HCT116 (cell line): ENCODE measurements around the gene SLC40A1. TPM values are rescaled to one million over a fixed set of nuclear protein-coding genes. Genes with fewer than 3 reads are reported as not detected.

ENCODE experiments used
- ATAC-seq: fragments of 200-7000 bp; cut with Tn5 transposase; 2 replicates; pipeline ENCODE4 v1.9.1; 2020; ENCODE audit warnings: mild to moderate bottlenecking, moderate library complexity
- BruUV-seq: library from RNA; stranded (reverse); fragments of 400-500 nt; replicated peaks from 2 replicates; lab custom pipeline; 2021; lab: Mats Ljungman, UMichigan
- CTCF ChIA-PET: fragments of 300-600 bp; sonication (Branson Sonifier 250); formaldehyde crosslinking; loops from one replicate; lab custom pipeline; 2021; ENCODE audit warnings: antibody characterized with exemption; lab: Charles Lee
- POLR2A ChIA-PET: fragments of 300-600, 350-600 bp; sonication (Branson Sonifier 250); formaldehyde crosslinking; loops from one replicate; lab custom pipeline; 2021; ENCODE audit warnings: antibody characterized with exemption; lab: Charles Lee
- RAD21 ChIA-PET, 2 experiments: fragments of 300-600 bp; sonication (Branson Sonifier 250); formaldehyde crosslinking; loops; one replicate each; lab custom pipeline; 2023; ENCODE audit warnings: low total read pairs in 2 of 2; ENCODE audit not compliant: uncharacterized antibody in 2 of 2, unreplicated experiment in 2 of 2, low non-redundant PET in 1 of 2; lab: Charles Lee
- DNase-seq: peaks from one replicate; pipeline ENCODE4 v3.0.0-alpha.2; 2010; ENCODE audit warnings: low read depth, low spot score
- H2AFZ ChIP-seq: fragments of 200-600 bp; shearing (Covaris generic), sonication (generic); 2 replicates; pipeline ENCODE4 v1.6.1; 2017; ENCODE audit warnings: low read depth, mixed run types, mixed read lengths, antibody characterized with exemption, low read length; ENCODE audit not compliant: poor library complexity, severe bottlenecking
- H3K27ac ChIP-seq: 2 replicates; pipeline ENCODE4 v1.5.1; 2012; ENCODE audit warnings: low read depth, low read length
- H3K27me3 ChIP-seq: fragments of 200-600 bp; sonication (generic); 2 replicates; pipeline ENCODE4 v1.6.1; 2016; ENCODE audit warnings: mixed run types, low read length, mixed read lengths; ENCODE audit not compliant: insufficient read depth
- H3K36me3 ChIP-seq, 2 experiments: fragments of 200-500 bp in 1 of 2; fragments of 200-600 bp in 1 of 2; sonication (Bioruptor generic) in 1 of 2; sonication (generic) in 1 of 2; 2 replicates each; pipeline versions ENCODE4 v1.5.1 to v1.6.1; 2014 to 2016; ENCODE audit warnings: low read length in 2 of 2, inconsistent platforms in 1 of 2, mixed read lengths in 1 of 2, mixed run types in 1 of 2; ENCODE audit not compliant: insufficient read depth in 2 of 2, control insufficient read depth in 1 of 2
- H3K4me1 ChIP-seq, 2 experiments: fragments of 200-600 bp in 1 of 2; sonication (generic) in 1 of 2; 2 replicates each; pipeline versions ENCODE4 v1.5.1 to v1.6.1; 2012 to 2017; ENCODE audit warnings: low read length in 2 of 2, inconsistent platforms in 1 of 2, mild to moderate bottlenecking in 1 of 2, mixed read lengths in 1 of 2, mixed run types in 1 of 2, moderate library complexity in 1 of 2; ENCODE audit not compliant: insufficient read depth in 2 of 2, control insufficient read depth in 1 of 2
- H3K4me2 ChIP-seq: fragments of 200-600 bp; sonication (generic); 2 replicates; pipeline ENCODE4 v1.6.1; 2017; ENCODE audit warnings: mixed run types, low read length, mixed read lengths
- H3K4me3 ChIP-seq, 2 experiments: fragments of 200-600 bp in 1 of 2; sonication (generic) in 1 of 2; replicated peaks in 1 of 2; 2 replicates each; pipeline ENCODE4 v1.5.1; 2011 to 2016; ENCODE audit warnings: low read length in 2 of 2, control low read depth in 1 of 2, low read depth in 1 of 2, mild to moderate bottlenecking in 1 of 2, mixed read lengths in 1 of 2, mixed run types in 1 of 2
- H3K79me2 ChIP-seq: fragments of 200-600 bp; sonication (generic); 2 replicates; pipeline ENCODE4 v1.6.1; 2017; ENCODE audit warnings: mild to moderate bottlenecking, mixed run types, low read length, moderate library complexity, mixed read lengths; ENCODE audit not compliant: insufficient read depth
- H3K9ac ChIP-seq: fragments of 200-600 bp; sonication (generic); 2 replicates; pipeline ENCODE4 v1.6.1; 2016; ENCODE audit warnings: low read length, mixed read lengths
- H3K9me2 ChIP-seq: fragments of 200-600 bp; sonication (generic), shearing (Covaris generic); 2 replicates; pipeline ENCODE4 v1.6.1; 2017; ENCODE audit warnings: mixed run types, mild to moderate bottlenecking, moderate library complexity; ENCODE audit not compliant: insufficient read depth
- H3K9me3 ChIP-seq, 2 experiments: fragments of 200-500 bp in 1 of 2; fragments of 200-600 bp in 1 of 2; sonication (Bioruptor generic) in 1 of 2; sonication (generic) in 1 of 2; 2 replicates each; pipeline ENCODE4 v1.6.1; 2014 to 2017; ENCODE audit warnings: low read length in 2 of 2, mixed read lengths in 2 of 2, inconsistent platforms in 1 of 2, low read depth in 1 of 2, mild to moderate bottlenecking in 1 of 2, mixed run types in 1 of 2, moderate library complexity in 1 of 2; ENCODE audit not compliant: control insufficient read depth in 1 of 2, insufficient read depth in 1 of 2
- H4K20me1 ChIP-seq: fragments of 200-600 bp; sonication (generic), shearing (Covaris generic); 2 replicates; pipeline ENCODE4 v1.6.1; 2017; ENCODE audit warnings: mixed run types, mild to moderate bottlenecking, moderate library complexity; ENCODE audit not compliant: insufficient read depth
- CEBPB ChIP-seq: IDR thresholded peaks from 2 replicates; pipeline ENCODE4 v1.6.1; 2012; ENCODE audit warnings: low read depth
- EGR1 ChIP-seq: IDR thresholded peaks from 2 replicates; pipeline ENCODE4 v1.6.1; 2012; ENCODE audit warnings: low read depth
- ELF1 ChIP-seq: IDR thresholded peaks from 2 replicates; pipeline ENCODE4 v1.6.1; 2012; ENCODE audit warnings: low read depth, borderline replicate concordance
- FOSL1 ChIP-seq: IDR thresholded peaks from 2 replicates; pipeline ENCODE4 v1.6.1; 2012; ENCODE audit warnings: low read depth
- POLR2AphosphoS5 ChIP-seq: IDR thresholded peaks from 2 replicates; pipeline ENCODE4 v1.6.1; 2011; ENCODE audit warnings: mild to moderate bottlenecking, low read depth, low read length, moderate library complexity
- RAD21 ChIP-seq: IDR thresholded peaks from 2 replicates; pipeline ENCODE4 v1.6.1; 2012; ENCODE audit warnings: low read depth, mild to moderate bottlenecking
- SP1 ChIP-seq: IDR thresholded peaks from 2 replicates; pipeline ENCODE4 v1.6.1; 2012; ENCODE audit warnings: low read depth
- TCF7L2 ChIP-seq: IDR thresholded peaks from 2 replicates; pipeline ENCODE4 v1.7.0; 2011; ENCODE audit warnings: borderline replicate concordance, inconsistent platforms; ENCODE audit not compliant: insufficient read depth, insufficient read length; ENCODE audit errors: extremely low read depth
- YY1 ChIP-seq: IDR thresholded peaks from 2 replicates; pipeline ENCODE4 v1.6.1; 2011; ENCODE audit warnings: low read length, low read depth, moderate library complexity, mild to moderate bottlenecking; ENCODE audit not compliant: insufficient replicate concordance; ENCODE audit errors: extremely low read depth
- intact Hi-C: fragments of 100-400 bp; cut with micrococcal nuclease; formaldehyde crosslinking; loops from 2 replicates; pipeline ENCODE4 v1.10.0; 2022
- total RNA-seq: library from RNA; stranded (reverse); gene quantifications from one replicate; pipeline ENCODE4 v1.2.1, GENCODE V29; 2021; ENCODE audit not compliant: unreplicated experiment
- TF ChIP-seq, protein P1 (sequence below): IDR thresholded peaks from 2 replicates; pipeline ENCODE4 v1.6.1; 2011; ENCODE audit warnings: mild to moderate bottlenecking, low read length, moderate library complexity; ENCODE audit not compliant: insufficient replicate concordance; ENCODE audit errors: extremely low read depth
- TF ChIP-seq, protein P2 (sequence below), 3 experiments: fragments of 200-600 bp in 1 of 3; sonication (generic) in 1 of 3; IDR thresholded peaks in 2 of 3; conservative IDR thresholded peaks in 1 of 3; 2 replicates each; pipeline ENCODE4 v1.5.1; 2012 to 2017; ENCODE audit warnings: low read depth in 2 of 3, low read length in 2 of 3, antibody characterized with exemption in 1 of 3, borderline replicate concordance in 1 of 3, control low read depth in 1 of 3, mild to moderate bottlenecking in 1 of 3, mixed read lengths in 1 of 3, mixed run types in 1 of 3, moderate library complexity in 1 of 3; ENCODE audit not compliant: insufficient read depth in 1 of 3
- TF ChIP-seq, protein P3 (sequence below): IDR thresholded peaks from 2 replicates; pipeline ENCODE4 v1.6.1; 2012; ENCODE audit warnings: low read depth

The SLC40A1 gene
- total RNA-seq, 1 experiment from 2014 or later: 1.5 TPM

DNA sequence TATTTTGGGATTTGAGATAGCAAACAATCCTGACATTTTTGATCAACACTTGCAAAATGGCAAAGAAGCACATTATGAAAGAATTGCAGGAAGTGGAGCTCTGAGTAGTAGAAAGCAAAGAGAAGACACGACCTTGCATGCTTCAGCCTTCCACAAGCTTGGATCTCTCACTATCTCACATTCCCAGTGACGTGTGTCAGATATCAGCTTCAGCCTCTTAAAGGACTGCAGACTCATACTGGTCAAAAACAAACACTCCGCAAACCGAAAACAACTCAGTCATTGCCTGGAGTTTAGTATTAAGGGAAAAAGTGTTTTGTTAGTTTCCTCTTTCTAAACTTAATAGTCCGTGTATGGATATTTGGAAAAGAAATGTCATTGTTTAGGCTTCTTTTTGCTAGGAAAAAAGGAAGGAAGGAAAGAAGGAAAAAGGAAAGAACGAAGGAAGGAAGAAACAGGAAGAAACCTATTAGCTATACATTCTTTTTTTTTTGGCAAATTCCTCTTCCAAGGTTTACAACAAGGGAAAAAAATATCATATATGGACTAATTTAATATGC lies 32.6 kb upstream of the SLC40A1 start:
- intact Hi-C loops: no loop called here
- H3K27me3 ChIP-seq: no peaks in the 10 kb centered on the region
- H2AFZ ChIP-seq: no peak overlapping the region
- H3K9me2 ChIP-seq: no peaks in the 10 kb centered on the region
- no peaks in the 10 kb centered on the region for H3K9me3 ChIP-seq
- BruUV-seq: no TSS peak
- H3K79me2 ChIP-seq: no peaks in the 10 kb centered on the region
- H4K20me1 ChIP-seq: no peaks in the 10 kb centered on the region
- ATAC-seq (no peak), DNase-seq (no peak)
- H3K36me3 ChIP-seq: no peaks in the 10 kb centered on the region
- TF ChIP-seq EGR1 (no peak), POLR2AphosphoS5 (no peak), RAD21 (no peak), FOSL1 (no peak)
- RAD21 ChIA-PET: no interaction called here
- H3K27ac ChIP-seq: no peak overlapping the region
- CTCF ChIA-PET: no interaction called here
- POLR2A ChIA-PET: no interaction called here
- no peak overlapping the region for H3K9ac ChIP-seq
- H3K4me1 ChIP-seq: no peaks in the 10 kb centered on the region
- no peak overlapping the region for H3K4me3 ChIP-seq
- no peak overlapping the region for H3K4me2 ChIP-seq

DNA sequence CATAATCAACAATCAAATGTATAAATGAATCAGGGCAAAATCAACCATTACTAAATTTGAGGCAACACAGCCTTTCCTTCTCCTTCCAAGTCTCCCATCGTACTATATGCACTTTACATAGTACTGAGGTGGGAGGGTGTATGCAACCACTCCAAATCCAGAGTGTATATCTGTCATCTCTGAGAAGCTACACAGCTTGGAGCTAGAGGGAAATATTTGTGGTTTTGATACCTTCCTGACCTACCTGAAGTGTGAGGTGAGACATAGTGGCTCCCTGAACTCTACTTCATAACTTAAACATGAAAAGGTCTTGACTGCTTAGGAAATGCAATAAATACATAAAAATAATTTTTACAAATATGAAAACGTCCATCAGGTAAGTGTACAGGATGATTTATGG lies 30.1 kb upstream of the SLC40A1 start:
- no peak for ATAC-seq
- CTCF ChIA-PET: no interaction called here
- no peak for DNase-seq
- TF ChIP-seq CEBPB (no peak), YY1 (no peak), ELF1 (no peak), FOSL1 (no peak), EGR1 (no peak), TCF7L2 (no peak), SP1 (no peak)
- TF ChIP-seq, protein P1, sequence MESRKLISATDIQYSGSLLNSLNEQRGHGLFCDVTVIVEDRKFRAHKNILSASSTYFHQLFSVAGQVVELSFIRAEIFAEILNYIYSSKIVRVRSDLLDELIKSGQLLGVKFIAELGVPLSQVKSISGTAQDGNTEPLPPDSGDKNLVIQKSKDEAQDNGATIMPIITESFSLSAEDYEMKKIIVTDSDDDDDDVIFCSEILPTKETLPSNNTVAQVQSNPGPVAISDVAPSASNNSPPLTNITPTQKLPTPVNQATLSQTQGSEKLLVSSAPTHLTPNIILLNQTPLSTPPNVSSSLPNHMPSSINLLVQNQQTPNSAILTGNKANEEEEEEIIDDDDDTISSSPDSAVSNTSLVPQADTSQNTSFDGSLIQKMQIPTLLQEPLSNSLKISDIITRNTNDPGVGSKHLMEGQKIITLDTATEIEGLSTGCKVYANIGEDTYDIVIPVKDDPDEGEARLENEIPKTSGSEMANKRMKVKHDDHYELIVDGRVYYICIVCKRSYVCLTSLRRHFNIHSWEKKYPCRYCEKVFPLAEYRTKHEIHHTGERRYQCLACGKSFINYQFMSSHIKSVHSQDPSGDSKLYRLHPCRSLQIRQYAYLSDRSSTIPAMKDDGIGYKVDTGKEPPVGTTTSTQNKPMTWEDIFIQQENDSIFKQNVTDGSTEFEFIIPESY: no peak
- TF ChIP-seq, protein P2, sequence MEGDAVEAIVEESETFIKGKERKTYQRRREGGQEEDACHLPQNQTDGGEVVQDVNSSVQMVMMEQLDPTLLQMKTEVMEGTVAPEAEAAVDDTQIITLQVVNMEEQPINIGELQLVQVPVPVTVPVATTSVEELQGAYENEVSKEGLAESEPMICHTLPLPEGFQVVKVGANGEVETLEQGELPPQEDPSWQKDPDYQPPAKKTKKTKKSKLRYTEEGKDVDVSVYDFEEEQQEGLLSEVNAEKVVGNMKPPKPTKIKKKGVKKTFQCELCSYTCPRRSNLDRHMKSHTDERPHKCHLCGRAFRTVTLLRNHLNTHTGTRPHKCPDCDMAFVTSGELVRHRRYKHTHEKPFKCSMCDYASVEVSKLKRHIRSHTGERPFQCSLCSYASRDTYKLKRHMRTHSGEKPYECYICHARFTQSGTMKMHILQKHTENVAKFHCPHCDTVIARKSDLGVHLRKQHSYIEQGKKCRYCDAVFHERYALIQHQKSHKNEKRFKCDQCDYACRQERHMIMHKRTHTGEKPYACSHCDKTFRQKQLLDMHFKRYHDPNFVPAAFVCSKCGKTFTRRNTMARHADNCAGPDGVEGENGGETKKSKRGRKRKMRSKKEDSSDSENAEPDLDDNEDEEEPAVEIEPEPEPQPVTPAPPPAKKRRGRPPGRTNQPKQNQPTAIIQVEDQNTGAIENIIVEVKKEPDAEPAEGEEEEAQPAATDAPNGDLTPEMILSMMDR (IDR thresholded peaks at IDR 0.05 in 2 of 3, conservative IDR thresholded peaks at IDR 0.05 in 1 of 3; ENCODE audit: borderline replicate concordance in 1 of 3, insufficient read depth in 1 of 3, low read depth in 2 of 3, low read length in 2 of 3): no peak
- TF ChIP-seq, protein P3, sequence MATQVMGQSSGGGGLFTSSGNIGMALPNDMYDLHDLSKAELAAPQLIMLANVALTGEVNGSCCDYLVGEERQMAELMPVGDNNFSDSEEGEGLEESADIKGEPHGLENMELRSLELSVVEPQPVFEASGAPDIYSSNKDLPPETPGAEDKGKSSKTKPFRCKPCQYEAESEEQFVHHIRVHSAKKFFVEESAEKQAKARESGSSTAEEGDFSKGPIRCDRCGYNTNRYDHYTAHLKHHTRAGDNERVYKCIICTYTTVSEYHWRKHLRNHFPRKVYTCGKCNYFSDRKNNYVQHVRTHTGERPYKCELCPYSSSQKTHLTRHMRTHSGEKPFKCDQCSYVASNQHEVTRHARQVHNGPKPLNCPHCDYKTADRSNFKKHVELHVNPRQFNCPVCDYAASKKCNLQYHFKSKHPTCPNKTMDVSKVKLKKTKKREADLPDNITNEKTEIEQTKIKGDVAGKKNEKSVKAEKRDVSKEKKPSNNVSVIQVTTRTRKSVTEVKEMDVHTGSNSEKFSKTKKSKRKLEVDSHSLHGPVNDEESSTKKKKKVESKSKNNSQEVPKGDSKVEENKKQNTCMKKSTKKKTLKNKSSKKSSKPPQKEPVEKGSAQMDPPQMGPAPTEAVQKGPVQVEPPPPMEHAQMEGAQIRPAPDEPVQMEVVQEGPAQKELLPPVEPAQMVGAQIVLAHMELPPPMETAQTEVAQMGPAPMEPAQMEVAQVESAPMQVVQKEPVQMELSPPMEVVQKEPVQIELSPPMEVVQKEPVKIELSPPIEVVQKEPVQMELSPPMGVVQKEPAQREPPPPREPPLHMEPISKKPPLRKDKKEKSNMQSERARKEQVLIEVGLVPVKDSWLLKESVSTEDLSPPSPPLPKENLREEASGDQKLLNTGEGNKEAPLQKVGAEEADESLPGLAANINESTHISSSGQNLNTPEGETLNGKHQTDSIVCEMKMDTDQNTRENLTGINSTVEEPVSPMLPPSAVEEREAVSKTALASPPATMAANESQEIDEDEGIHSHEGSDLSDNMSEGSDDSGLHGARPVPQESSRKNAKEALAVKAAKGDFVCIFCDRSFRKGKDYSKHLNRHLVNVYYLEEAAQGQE: no peak

More for the DNA sequence above, 30.1 kb upstream of the SLC40A1 start:
- H3K9ac ChIP-seq: no peak overlapping the region
- ChIA-PET RAD21 (no interaction called here), POLR2A (no interaction called here)
- intact Hi-C loops: no loop called here
- no peaks in the 10 kb centered on the region for H3K4me1 ChIP-seq
- H3K27ac ChIP-seq: no peak overlapping the region
- H3K4me3 ChIP-seq: no peak overlapping the region
- H3K9me2 ChIP-seq: no peaks in the 10 kb centered on the region
- BruUV-seq: no TSS peak
- H3K36me3 ChIP-seq: no peaks in the 10 kb centered on the region
- no peaks in the 10 kb centered on the region for H3K9me3 ChIP-seq
- H3K79me2 ChIP-seq: no peaks in the 10 kb centered on the region
- H2AFZ ChIP-seq: peak overlapping the region; percentile 7
- H4K20me1 ChIP-seq: no peaks in the 10 kb centered on the region
- no peak overlapping the region for H3K4me2 ChIP-seq
- H3K27me3 ChIP-seq: no peaks in the 10 kb centered on the region
